CD4-positive, alpha-beta T cell treated with Interleukin-1 beta for 1 hour (primary cell): ENCODE data around the gene TMEM123.

Source experiments
- DNase-seq, 2 donors: peaks; one replicate each; pipeline ENCODE4 v3.0.0-alpha.2; 2020 to 2022

TMEM123 gene

GRCh38 chr11:102357116-102357515 lies 95.4 kb downstream of the TMEM123 start:
- DNase-seq, result no peak

GRCh38 chr11:102347462-102348370 lies 104.8 kb downstream of the TMEM123 start:
- peak in 1 of 2 donors; percentile 48 for DNase-seq

GRCh38 chr11:102346748-102347461 lies 105.7 kb downstream of the TMEM123 start, which contains the start of gene BIRC2:
BIRC2 (plus strand) TSS chr11:102347214; CDS start chr11:102349855, 2,641 bp downstream.
- peak; percentile 94 for DNase-seq

- no peak for DNase-seq
Observed at GRCh38 chr11:102346456-102346747, 106.2 kb downstream of the TMEM123 start.
